ENCODE data around the gene ST7.

ST7 gene

DNA sequence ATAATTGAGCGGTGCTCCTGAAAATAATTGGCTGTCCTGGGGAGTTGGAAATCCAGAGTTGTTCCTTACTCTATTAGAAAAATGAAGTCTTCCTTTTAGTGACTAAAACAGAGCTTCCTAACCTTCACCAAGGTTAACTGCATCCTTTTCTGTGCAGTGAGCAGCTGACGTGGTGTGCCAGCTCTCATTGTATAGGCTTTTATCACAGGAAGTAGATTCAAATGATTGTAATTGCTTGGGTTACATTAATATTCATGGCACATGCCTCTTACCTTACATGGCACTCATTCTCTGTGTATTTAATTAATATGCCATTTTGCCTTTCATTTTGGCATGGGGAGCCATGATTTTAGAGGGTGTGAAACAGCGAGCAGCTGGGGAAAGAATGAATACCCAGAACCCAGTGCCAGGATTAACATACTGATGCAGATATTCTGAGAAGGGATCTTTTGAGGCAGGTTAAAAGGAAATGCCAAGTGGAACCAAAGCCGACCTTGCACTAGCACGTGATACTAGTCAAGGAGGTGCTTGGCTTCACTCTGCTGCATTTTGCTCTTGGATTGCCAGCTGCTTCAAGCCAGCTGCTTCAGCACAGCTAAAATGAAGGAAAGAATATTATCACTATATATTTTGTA lies 115.3 kb downstream of the ST7 start:
- no peak for DNase-seq (ENCODE audit: low read depth)

DNA sequence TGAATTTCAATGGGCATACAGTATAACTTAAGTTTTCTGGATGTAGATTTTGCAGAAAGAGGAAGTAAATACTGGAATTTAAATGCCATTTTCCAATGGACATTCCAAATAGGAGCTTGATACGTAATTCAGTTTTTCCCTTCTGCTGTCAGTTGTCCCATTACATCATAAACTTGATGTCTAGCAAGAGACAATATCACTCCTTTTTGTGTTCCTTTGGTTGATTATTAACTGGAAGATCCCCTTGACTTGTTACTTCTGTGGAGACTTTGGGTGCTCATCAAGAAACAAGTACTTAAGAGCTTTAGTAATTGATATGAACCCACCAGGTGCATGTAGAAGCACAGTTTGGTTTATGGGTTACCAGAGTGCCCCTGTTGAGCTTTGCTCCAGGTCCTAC lies 116.1 kb downstream of the ST7 start:
- DNase-seq (ENCODE audit: low read depth) = no peak

DNA sequence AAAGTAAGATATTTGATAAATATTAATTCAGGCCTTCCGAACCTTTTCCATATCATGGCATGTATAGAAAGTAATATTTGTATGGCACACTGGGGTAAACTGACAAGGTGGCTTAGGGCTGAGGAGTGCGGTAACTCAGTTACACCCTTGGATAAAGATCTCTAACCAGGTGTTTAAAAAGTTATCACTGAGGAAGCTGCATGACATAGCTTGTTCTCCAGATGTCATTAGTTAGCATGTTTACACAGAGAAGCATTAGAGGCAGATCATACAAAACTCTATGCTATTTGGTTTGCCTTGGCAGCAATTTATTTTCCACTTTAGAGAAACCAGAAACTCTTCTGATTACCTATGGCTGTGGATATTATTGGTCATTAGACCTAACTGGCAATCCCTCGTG lies 118.2 kb downstream of the ST7 start:
- no peak for DNase-seq (ENCODE audit: low read depth)

DNA sequence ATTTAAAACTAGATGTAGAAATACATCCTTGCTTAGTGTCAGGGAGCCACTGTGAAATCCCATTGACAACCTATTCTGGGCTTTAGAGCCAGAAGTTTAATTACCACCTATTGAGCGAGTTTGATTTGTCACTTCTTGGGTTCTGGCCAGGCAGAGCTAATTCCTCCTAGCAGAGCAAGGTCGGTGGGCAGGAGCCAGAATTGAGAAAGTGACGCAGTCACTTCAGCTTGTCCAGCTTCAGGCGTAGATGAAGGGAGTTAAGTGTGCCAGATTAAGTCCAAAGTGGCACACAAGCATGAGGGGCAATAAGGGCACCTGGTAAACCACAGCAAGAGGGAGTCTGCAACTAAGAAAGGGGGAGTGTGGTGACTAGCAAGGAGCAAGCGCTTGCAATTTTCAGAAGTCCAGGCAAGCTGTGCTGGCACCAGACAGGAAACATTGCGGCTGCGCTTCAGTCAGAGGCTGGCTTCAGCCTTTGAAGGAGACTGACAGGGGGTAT lies 119.4 kb downstream of the ST7 start:
- no peak for DNase-seq (ENCODE audit: low read depth)

DNA sequence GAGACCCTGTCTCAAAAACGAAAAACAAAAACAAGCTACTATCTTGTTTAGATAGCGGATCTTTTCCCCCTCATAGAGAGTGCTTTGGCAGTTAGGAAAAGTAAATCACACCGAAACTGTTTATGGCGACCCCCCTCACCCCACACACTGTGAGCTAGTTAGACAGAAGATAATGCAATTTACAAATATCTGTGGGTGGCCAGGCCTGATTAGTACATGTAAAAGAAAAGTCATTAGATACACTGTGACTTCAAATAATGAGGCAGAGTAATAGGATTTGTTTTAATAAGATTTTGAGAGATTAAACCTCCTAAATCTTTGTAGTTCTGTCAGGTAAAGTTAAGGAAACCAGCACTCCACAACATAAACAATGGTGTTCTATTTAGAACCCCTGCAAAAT lies 121.1 kb downstream of the ST7 start:
- no peak for DNase-seq (ENCODE audit: low read depth)

DNA sequence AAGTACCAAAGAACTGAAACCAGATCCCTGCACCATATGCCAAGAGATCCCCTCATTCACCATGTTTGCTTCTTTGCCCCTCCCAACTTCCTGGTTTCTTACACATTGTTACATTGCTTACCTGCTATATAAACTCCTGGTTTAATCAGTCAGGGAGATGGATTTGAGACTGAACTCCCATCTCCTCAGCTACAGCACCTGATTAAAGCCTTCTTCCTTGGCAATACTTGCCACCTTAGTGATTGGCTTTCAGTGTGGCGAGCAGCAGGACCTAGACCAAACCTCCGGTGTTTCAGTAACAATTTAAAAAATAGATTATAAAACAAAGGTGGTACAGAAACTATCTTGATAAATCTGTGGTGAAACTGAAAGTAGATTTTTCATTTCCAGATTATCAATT lies 122.6 kb downstream of the ST7 start:
- no peak for DNase-seq (ENCODE audit: low read depth)

DNA sequence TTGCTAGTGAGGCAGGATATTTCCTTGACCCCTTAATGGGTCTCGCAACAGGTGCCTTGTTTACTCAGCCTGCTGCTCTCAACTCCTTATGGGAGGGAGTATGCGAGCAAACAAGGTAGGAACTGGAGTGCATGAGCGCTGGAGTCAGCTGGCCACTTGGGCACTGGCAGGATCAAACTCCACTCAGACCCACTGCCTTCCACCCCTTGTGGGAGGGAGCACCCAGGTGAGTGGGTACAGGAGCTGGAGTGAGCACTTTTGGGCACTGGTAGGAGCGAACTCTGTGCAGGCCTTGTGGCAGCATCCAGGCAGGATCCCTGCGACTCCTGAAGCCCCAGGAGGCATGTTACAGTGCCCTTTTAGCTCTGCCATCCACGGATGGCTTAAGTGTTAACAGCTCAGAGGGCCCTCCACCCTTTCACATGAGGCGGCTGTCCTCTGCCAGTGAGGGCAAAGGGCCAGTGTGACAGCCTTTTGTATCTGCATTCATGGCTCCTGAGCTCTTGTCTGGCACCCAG lies 123.2 kb downstream of the ST7 start:
- no peak for DNase-seq (ENCODE audit: low read depth)

DNA sequence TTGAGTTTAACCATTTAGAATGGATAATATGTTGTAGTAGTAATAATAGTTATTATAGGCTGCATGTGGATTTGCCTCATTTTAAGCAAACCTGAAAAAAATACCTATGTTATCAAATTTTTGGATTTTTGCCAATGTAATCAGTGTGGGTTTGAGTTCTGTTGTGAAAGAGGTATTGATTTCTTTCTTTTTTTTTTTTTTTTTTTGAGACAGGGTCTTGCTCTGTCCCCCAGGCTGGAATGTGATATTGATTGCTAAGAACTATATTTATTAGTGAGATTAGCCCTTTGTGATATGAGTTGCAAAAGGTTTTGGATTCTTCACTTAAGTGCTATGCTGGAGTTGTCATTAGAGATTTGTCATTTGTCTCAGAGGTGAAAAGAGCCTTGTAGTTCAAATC lies 124.4 kb downstream of the ST7 start:
- DNase-seq (ENCODE audit: low read depth) = no peak

DNA sequence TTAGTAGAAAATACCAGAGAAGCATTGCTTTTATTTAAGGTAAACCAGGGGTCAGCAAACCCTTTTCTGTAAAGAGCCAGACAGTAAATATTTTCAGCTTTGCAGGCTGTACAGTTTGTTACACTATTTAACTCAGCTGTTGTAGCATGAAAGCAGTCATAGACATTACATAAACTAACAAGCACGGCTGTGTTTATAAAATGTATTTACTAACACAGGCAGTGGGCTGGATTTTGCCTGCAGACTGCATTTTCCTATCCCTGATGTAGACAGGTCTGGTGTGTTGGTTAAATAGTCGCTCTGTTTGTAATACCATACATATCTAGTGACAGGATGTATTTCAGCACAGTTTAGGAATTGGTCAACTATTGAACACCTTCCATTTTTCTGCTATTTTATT lies 129.3 kb downstream of the ST7 start:
- DNase-seq (ENCODE audit: low read depth) = no peak

DNA sequence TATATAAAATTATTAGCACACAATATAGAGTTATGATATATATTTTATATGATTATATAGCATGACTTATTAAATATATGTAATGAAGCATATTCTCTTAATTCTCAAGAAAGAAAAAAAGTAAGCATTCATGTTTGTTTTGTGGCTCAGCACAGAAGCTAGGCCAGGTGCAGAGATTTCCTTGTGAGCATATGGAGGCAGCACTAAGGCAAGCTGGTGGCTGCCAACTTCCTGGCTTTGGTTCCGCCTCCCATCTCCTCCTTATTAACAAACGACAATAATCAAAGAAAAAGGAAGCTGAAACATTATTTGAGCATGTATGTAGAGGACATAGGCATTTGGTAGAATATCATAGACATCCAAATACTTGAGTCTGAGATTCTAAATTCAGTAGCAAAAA lies 130.3 kb downstream of the ST7 start:
- no peak for DNase-seq (ENCODE audit: low read depth)

DNA sequence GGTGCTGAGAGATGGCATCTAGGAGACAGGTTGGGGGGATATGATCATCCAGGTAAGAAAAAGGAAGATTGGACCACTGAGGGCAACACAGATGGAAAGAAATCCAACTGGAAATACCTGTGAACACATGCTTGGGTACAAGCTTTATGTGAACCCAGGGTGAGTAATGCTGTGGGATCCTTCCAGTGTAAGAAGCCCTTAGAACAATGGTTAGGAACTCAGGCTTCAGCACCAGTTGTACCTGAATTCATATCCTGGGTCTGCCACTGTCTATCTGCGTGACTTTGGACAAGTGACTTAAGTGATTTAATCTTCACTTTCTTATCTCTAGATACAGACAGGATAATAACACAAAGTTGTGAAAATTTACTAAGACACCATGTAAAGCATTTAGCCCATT lies 131.0 kb downstream of the ST7 start:
- no peak for DNase-seq (ENCODE audit: low read depth)

DNA sequence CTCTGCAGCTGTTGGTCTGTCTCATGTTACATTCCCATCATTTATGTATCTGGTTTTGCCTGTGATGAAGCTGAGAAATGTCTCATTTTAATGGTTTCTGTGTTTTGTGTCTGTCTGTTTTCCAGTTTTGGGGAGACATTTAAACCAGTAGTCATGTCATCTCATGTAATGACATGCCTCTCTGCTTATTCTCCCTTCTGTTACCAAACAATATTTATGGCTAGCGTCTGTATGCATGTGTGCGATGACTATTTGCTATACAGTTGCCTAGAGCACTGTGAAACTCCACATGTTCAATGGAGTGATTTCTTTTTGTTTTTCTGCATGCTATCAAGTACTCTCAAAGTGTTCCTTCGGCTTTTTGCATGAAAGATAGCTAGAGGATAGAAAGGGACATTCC lies 132.0 kb downstream of the ST7 start:
- no peak for DNase-seq (ENCODE audit: low read depth)

DNA sequence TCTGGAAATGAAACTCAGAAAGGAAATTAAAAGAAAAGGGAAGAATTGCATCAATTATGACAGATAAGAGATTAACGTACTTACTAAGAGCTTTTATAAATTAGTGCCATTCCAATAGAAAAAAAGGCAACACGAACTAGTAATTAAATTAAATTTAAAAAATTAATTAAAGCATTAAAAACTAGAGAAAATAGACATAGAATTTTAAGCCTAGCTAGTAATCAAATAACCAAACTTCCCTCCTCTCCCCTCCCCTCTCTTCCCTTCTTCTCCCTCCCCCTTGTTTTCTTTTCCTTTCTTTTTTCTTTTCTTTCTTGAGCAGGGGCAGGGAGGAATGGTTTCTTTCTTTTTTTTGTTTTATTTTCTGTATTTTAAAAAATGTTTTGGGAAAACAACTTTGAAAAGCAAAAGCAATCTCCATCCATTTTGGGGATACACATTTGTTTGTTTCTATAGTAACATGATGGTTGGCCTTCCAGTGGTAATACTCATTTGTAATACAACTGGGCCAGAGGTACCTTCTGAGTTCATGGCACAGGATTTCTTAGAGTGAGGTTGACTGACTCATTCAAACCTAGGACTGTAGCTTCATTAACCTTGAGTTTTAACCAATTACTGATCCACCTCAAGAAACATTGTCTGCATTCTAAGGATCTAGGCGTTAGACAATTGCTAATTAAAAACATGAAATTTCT lies 132.6 kb downstream of the ST7 start:
- DNase-seq (ENCODE audit: low read depth) = no peak

DNA sequence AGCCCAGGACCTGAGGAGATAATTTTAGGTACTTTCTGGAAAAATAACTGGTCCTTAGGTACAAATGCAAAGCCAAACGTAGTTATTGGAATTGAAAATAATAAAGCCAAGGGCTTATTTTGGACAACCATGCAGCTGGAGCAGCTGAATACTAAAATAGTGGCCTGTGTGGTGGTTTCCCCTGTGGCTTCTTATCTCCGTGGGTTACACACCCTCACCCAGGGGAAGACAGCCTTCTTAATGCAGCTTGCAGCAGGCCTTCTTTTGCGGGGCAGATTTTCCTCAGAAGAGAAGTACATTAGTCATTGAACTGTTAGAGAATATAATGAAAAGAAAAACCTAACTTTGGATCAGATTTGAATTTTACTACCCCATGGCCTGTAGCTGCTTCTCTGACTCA lies 133.5 kb downstream of the ST7 start:
- DNase-seq (ENCODE audit: low read depth) = no peak

DNA sequence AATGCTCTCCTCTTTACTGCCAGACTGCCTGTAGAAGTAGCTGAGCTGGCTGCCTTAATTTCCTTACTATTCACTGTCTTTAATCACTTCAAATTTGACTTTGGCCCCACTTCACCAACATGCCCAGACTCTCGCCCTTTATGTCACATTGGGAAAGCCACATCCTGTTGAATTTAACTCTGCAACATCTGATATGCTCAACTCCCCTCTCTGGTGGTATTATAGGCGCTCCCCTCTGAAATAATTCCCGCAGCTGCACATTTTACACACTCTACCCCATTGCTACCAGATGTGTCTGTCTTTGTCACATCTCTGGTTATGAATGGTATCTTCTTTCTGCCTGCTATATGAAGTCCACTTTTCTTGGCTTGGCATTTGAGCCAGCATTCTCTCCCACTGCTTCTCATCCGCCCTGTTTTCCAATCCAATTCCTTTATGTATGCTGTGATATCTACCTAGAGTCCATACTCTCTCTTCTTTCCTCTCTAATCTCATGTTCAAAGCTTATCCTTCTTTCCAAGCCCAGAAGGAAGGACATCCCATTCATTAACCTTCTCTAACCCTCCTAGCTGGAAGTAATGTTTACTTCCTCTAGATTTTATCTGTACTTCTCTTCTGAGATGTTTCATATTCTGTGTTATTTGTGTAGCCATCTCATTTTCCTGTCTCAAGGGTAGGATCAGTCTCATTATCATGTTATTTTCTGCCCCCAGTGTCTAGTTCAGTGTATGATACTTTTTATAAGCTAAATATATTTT lies 134.5 kb downstream of the ST7 start:
- DNase-seq (ENCODE audit: low read depth) = no peak

DNA sequence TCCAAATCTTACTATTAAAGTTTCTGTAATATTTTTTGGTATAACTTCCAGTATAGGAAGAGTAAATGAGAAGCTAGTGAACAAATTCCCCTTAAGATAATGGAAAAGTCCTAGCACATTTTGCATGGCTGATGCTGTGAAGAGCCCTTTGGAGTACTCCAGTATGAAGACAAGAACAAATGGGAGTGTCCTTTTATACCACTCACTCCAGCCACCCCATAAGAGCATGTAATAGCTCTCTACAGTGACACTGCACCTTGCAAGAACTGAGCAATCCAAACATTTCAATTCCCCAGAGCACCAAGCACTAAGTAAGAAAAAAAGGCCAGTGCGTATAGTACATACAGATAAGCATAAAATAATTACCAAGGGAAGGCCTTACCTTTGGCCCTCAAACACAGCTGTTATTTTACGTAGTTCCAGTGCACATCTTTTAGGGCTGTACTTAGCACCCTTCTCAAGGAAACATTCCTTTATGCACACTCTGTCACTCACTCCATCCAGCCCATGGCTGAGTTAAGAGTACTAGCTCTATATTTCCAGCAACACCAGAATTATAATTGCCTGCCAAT lies 135.4 kb downstream of the ST7 start:
- DNase-seq (ENCODE audit: low read depth) = no peak

DNA sequence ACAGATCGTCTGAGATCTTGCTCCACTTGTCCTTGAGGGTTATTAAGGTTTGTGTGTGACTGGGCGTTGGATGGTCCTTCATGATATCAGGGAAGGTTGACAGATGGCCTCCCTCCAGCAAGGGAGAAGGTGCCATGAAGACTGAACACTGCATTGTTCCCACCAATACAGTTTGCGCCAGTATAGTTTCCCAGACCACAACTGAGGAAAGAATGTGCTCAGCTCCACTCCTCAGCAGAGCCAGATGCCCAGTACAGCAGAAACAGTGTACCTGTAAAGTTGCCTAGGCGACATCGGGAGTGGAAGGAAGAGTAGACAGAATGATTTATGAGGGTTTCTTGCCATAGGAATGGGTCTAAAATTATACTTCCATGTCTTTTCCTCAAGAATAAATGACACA lies 137.5 kb downstream of the ST7 start:
- no peak for DNase-seq (ENCODE audit: low read depth)

DNA sequence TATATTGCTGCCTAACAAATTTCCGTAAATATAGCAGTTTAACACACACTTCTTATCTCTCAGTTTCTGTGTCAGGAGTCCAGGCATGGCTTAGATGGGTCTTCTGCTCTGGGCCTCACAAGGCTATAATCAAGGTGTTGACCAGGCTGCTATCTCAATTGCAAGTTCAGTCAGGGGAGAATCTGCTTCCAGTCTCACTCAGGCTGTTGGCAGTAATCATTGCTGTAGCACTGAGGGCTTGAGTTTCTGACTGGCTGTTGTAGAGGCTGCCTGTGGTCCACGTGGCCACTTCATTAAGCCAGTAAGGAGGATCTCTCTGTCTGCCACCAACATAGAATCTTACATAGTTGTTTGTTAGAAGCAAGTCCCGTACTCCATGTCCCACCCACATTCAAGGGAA lies 138.4 kb downstream of the ST7 start:
- no peak for DNase-seq (ENCODE audit: low read depth)

DNA sequence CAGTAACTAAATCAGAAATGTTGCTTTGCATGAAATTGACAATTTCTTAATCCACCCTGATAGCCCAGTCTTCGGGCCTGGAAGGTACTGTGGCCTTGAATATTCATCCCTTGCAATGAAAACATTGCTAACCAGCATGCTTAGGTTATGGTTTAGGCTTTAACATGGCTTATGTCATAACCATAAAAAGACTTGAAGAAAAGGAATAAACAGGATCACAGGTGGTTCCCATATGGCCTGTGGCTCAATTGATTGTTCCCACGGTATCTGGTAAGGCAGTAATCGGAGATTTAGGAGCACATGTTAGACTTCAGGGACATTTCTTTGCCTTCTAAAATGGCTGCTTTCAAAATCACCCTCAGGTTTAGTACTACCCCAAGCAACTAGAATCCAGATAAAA lies 139.5 kb downstream of the ST7 start:
- DNase-seq (ENCODE audit: low read depth) = no peak

DNA sequence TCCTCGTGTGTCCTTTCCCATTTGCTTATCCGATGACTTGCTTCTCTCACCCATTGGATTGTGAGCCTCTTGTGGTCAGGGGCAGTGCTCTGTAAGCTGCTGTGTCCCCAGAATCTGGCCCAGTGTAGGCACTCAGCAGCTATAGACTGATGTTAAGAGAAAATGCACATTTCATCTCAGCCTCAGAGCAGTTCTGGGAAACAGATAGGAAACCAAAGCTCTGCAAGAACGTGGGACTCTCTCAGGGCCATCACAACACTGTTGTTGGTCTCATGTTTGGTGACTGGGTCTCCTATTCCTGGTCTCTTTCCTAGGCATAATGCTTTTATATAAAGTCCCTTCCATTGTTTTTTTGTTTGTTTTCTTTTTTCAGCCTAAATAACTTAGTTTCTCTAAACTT lies 141.2 kb downstream of the ST7 start:
- no peak for DNase-seq (ENCODE audit: low read depth)

DNA sequence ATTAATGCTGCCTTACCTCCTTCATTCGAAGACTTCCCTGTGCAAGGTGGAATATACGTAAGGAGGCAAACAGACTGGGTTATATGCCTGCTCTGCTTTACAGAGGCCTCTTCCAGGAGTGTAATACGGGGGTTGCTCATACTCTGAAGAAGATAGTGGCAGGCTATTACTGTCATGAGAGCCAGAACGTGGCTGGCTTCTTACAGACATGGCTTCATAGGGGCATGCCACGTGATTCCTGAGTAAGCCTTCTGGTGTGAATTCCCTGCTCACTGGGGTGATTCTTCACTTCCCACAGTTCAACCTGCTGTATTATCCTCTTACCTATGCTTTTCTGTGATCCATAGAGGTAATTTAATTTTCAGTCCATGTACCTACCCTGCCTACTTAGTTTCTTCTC lies 141.8 kb downstream of the ST7 start:
- no peak for DNase-seq (ENCODE audit: low read depth)

DNA sequence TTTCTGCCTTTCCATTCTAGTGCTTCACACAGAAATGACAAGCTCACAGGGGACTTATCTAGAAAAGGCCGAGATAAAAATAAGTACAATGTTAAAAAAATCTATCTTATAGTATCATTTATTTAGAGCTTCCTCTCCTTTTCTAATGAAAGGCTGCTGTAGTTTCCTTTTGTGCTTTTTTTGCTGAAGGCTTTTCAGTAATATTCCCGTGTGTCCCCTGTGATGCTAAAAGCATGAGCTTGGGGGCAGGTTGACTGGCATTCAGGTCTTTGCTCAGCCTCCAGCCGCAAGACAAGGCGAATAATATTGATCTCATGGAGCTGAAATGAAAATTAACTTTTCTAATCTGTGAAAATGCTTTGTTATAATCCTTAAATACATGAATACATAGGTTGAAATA lies 143.0 kb downstream of the ST7 start:
- no peak for DNase-seq (ENCODE audit: low read depth)

DNA sequence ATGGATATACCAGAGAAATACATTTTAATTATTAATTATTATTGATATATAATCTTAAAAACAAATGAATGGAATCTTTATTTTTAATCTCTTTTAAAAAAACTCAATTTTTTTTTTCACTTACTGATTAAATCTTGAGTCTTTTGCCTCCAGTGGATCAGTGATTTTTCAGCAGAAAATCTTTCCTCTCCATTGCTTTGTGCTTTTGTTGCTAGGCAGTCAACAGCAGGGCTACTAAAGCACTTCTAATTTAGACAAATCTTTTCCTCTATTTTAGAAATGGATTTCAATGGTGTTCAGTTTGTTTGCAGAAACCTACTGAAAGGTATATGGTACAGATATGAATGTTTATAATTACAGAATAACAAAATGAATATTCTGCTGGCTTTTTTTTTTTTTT lies 143.6 kb downstream of the ST7 start:
- no peak for DNase-seq (ENCODE audit: low read depth)

Data from activated T-cell treated with anti-CD3 and anti-CD28 coated beads for 24 hours (primary cell).